ENCODE results near the gene NPAS4.

GRCh38 chr11:66418986-66419308 lies 1.9 kb upstream of the NPAS4 start:
- TF ChIP-seq CTCF (IDR thresholded peaks at IDR 0.05; ENCODE audit: low read depth, low read length) (no peak), EZH2phosphoT487 (IDR thresholded peaks at IDR 0.05; ENCODE audit: low read depth) (no peak)

All from OCI-LY3 (cell line).